PC-9 (cell line): ENCODE results near the gene ARSI.

Source experiments
- CTCF ChIP-seq: fragments of 200-600 bp; sonication (generic); conservative IDR thresholded peaks from 2 replicates; pipeline ENCODE4 v1.6.1; 2017; ENCODE audit warnings: mixed run types, antibody characterized with exemption, mild to moderate bottlenecking, moderate library complexity
- EZH2 ChIP-seq: fragments of 200-600 bp; sonication (generic); IDR thresholded peaks from 2 replicates; pipeline ENCODE4 v1.8.0; 2017; ENCODE audit warnings: antibody characterized with exemption, low read depth

GRCh38 chr5:150298701-150299451 is 3.8 kb downstream of the ARSI start:
- TF ChIP-seq EZH2 (no peak), CTCF (no peak)
